GM21737 (cell line): Measurements from ENCODE around the gene C17orf67.

Experiments
- ATAC-seq: cut with Tn5 transposase; IDR thresholded peaks from one replicate; pipeline ENCODE4 v1.9.1; 2021; ENCODE audit warnings: mild to moderate bottlenecking, moderate library complexity; ENCODE audit not compliant: unreplicated experiment

C17orf67 gene

DNA sequence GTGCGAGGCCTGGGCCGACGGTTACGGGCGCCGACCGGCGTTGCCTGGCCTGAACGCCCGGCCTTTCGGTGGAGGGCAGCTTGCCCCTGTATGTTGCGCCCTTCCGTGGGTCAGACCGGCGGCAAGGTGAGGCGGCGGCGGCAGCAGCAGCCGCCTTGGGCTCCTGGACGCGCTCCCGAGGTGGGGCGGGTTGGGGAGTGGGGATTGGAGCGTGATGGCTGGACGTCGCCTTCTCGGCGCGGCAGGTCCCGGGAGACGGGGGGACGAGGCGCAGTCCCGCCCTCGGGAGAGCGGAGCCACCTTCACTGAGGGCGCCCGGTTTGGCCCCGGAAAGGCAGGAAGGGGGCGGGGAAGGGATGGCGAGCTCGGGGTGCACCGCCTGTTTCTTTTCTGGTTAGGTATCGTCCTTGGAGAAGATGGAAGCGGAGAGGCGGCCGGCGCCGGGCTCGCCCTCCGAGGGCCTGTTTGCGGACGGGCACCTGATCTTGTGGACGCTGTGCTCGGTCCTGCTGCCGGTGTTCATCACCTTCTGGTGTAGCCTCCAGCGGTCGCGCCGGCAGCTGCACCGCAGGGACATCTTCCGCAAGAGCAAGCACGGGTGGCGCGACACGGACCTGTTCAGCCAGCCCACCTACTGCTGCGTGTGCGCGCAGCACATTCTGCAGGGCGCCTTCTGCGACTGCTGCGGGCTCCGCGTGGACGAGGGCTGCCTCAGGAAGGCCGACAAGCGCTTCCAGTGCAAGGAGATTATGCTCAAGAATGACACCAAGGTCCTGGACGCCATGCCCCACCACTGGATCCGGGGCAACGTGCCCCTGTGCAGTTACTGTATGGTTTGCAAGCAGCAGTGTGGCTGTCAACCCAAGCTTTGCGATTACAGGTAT is 902 bp upstream of the C17orf67 start:
- peak; percentile 32 for ATAC-seq

DNA sequence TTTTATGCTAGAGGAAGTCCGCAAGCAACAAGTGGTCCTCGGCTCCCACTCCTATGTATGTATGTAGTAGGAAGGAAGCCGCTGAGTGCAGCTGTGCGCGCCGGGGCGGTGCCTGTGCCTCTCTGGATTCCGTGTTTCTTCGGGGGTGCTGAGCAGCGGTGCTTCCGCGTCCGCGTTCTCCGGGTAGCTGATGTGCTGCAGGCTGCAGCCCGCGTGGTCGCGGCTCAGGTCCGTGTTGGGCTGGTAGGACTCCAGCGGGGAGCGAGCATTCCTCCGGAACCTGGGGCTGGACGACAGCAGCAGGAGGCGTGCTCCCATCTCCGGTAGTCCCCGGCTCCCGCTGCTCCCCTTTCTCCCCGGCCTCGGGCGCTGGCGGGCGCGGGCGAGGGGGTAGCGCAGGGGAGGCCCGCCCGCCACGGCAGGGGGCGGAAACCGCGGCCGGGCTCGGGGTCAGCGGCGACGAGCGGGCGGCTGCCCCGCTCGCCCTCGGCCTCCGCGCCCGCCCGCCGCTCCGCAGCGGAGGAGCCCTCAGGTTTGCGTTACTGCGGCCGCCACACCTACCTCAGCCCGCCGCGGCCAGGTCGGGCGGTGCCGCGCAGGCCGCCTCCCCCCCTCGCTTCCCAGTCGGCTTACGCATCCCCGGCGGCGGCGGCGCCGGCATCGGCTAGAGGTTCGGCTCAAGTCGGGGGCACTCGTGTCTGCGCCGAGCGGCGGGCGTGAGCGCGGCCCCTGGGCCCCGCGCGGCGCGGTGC is 487 bp downstream of the C17orf67 start:
- ATAC-seq = peak; percentile 39

- no peak for ATAC-seq
Observed at GRCh38 chr17:56832446-56832845, 1.3 kb downstream of the C17orf67 start.

DNA sequence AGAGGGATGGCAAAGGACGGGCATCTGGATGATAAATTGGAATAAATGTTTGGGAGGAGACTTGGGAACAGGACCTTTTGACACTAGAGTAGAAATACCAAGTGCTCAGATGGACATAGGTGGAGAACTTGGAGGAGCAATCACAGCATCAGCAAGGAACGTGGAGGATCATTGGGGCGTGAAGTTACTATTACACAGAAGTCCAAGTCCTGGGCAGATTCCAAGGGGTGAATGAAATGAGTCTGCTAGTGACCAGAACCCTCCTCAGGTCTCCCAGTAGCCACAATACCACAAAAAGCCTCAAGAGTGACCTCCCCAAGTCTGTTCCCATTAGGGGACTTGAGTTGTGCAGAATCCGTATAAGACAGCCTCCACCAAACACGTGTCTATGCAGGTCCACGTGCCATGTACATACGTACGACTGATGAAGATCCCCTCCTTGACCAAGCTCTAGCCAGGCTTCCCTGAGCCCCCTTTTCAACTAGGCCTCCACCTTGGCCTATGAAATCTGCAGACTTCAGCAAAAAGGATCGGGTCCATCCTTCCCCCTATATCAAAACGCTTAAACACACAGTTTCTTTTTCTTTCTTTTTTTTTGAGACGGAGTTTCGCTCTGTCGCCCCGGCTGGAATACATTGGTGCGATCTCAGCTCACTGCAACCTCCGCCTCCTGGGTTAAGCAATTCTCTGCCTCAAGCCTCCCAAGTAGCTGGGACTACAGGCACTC is 2.2 kb downstream of the C17orf67 start:
- no peak for ATAC-seq

DNA sequence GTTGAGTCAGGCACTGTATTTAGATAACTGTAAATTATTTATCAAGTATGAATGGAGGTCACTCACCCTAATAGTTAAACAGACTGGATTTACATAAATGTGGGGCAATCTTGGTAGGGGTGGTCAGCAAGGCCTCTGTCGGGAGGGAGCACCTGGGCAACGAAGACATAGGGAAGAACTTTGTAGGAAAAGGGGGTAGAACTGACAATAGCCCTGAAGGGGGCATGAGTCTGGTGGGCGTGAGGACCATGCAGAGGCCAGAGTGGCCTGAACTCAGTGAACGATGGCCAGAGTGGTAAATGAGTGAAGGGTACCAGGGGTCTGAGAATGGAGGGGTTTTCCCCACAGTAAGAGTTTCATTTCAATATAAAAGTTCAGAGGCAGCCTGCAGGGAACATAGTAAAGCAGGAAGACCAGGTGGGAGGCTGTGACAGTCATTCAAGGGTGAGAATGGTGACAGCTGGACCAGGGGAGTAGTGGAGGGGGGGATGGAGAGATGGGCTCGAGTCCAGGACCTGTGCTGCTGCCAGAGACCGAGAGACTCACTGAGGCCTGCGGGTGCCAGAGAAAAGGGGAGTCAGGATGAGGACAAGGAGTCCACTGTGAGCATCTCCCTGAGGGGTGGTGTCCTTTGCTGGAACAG is 2.9 kb downstream of the C17orf67 start:
- no peak for ATAC-seq

GRCh38 chr17:56826611-56827414 is 6.9 kb downstream of the C17orf67 start:
- no peak for ATAC-seq

DNA sequence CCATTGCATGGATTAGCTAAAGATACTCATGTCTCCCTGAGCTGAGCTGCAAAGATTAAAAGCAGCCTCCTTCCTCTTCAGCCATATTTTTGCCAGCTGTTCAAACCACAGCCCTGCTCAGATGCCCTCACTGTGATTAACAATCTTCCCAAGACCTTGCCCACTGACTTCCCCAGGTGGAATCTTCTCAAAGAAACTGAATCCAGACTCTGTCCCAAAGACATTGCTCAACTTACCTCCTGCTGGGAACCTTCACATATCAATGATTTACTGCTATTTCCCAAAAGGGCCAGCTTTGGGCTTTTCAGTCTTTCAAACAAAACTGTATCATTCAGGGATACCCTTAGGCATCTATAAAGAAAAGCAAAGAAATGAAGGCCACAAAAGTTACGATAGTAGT is 9.2 kb downstream of the C17orf67 start:
- ATAC-seq = no peak

GRCh38 chr17:56823848-56824247 is 9.9 kb downstream of the C17orf67 start:
- no peak for ATAC-seq

GRCh38 chr17:56822725-56823124 is 11.0 kb downstream of the C17orf67 start:
- ATAC-seq = no peak

DNA sequence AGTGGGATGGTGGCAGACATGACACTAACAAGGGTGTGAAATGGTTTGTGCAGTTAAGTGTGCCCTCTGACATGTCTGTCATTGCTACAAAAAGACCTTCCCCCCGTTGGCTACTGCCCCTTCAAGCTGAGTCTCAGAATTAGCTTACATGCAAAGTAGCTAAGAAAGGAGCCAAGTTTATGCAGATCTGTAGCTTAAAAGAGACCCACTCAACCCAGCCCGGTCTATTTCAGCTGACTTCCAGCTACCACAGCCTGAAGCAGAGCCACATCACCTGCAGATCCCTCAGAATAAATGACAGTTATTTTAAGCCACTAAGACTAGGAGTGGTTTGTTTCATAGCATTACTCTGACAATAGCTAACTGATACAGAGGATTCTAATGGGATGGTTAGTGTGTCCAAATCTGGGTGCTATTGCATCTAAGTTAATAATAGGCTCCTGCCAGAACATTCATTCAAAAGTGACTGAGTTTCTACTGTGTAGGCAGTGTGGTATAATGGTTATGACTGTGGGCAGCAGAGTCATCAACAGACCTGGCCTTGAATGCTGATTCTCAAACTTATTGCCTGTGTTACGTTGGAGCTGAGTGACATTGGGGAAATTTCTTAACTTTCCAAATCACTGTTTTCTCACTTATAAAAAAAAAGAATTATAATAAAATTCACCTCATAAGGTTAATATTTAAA is 11.7 kb downstream of the C17orf67 start:
- ATAC-seq = no peak

DNA sequence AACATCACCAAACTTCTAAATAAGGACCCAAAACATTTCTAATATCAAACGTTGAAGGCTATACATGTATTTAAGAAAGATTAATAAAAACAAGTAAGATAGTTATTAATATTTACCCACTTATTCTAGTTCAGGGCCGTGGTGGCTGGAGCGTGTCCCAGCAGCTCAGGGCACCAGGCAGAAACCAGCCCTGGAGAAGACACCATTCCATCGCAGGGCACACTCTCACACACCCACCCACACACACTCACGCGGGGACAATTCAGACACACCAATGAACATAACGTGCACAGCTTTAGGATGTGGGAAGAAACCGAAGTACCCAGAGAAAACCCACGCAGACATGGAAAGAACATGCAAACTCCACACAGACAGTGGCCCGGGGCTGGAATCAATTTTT is 13.5 kb downstream of the C17orf67 start:
- ATAC-seq = no peak

- no peak for ATAC-seq
Observed at GRCh38 chr17:56819431-56820145, 14.1 kb downstream of the C17orf67 start.

GRCh38 chr17:56819030-56819429 is 14.7 kb downstream of the C17orf67 start:
- ATAC-seq = no peak

DNA sequence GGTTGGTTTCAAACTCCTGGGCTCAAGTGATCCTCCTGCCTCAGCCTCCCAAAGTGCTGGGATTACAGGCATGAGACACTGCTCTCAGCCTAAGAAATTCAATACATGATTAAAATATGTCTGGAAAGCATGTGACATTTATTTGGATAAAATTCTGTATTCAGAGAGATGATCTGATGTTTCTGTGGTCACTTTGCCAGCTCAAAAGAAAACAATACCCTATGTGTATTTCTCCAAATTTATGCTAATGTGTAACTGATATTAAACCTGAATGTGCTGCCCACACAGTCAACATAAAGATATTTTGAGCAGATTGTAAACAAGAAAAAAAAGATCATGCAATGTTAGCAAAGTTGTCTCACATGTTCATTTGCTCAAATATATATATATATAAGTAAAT is 16.7 kb downstream of the C17orf67 start:
- ATAC-seq = no peak

- no peak for ATAC-seq
Observed at GRCh38 chr17:56815711-56816110, 18.0 kb downstream of the C17orf67 start.

- ATAC-seq = no peak
Observed at GRCh38 chr17:56812901-56813388, 20.8 kb downstream of the C17orf67 start.

DNA sequence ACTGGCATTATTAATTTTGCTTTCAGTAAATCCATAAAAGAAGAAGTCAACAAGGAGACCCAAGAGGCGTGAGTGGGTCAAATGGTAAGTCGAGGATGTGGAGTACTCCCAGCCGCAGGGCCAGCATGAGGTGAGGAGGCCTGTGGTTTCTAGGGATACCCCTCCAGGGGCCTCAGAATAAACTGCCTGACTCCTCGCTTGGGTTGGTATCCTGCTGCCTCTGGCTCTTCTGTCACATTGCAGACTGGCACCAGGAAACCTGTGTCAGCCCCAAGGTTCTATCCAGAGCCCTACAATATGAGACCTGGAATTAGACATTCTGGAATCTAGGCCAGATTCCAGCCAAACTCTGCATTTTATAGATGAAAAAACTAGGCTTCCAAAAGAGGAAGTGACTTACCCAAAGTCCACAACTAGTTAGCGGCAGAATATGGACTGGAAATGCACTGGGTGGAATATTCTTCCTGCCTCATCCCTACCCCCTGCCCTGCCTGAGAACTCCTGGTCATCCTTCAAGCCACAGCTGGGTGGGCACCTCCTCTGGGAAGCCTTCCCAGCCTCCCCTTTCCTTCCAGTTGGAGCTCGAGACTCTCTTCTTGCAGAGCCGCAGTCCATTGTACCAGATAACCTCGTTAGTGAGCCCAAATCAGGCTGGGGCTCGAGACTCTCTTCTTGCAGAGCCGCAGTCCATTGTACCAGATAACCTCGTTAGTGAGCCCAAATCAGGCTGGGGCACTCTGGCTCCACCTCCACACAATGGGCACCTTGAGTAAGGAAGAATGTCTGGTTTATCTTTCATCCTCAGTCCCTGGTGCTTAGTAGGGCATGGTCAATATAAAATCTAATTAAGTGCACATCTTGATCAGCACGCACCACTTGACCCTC is 22.6 kb downstream of the C17orf67 start:
- no peak for ATAC-seq

GRCh38 chr17:56810343-56810742 is 23.4 kb downstream of the C17orf67 start:
- no peak for ATAC-seq
